ENCODE results near the gene CCDC85C.

Gene CCDC85C

DNA sequence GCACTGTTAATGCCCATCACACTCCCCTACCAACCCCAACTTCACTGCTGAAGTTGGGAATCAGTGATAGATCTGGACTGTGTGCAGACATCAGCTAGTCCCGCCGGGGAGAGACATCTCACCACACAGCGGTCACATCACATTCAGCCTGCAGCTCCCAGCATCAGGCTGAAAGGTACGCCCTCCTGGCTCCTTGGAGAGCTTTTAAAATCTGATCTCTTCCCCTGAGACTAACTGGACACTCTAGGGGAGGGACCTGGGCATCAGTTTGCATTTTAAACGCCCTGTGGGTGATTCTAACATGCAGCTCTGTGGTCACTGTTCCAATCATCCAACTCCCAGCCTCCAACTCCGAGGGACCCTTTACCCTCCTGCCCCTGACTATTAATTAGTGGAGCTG lies 58.4 kb downstream of the CCDC85C start:
- no peak overlapping the region for H3K4me3 ChIP-seq (ENCODE audit: low read depth, low read length)
- no peak for TF ChIP-seq CTCF (IDR thresholded peaks at IDR 0.05; ENCODE audit: low read depth, low read length)

GRCh38 chr14:99544991-99545390 lies 59.0 kb downstream of the CCDC85C start:
- TF ChIP-seq CTCF (IDR thresholded peaks at IDR 0.05; ENCODE audit: low read depth, low read length): no peak

DNA sequence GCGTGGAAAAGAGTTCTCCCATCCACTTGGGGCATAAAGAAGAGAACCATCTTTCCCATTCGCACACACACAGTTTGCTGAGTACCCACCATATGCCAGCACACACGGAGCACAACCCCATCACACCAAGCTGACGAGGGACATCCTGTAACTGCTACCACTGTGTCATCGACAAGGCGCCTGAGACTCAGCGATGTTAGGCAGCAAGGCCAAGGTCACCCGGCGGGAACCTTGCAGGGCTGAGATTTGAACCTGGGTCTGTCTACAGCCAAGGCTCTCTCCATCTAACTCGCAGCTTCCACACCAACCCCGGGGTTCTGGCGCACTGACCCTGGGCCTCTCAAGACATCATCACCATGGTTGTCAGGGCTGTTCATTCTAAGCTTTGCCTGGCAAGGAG lies 60.0 kb downstream of the CCDC85C start:
- no peak overlapping the region for H3K4me3 ChIP-seq (ENCODE audit: low read depth, low read length)
- TF ChIP-seq CTCF (IDR thresholded peaks at IDR 0.05; ENCODE audit: low read depth, low read length): no peak

More at GRCh38 chr14:99544991-99545390, 59.0 kb downstream of the CCDC85C start:
- H3K4me3 ChIP-seq (ENCODE audit: low read depth, low read length): no peak overlapping the region

DNA sequence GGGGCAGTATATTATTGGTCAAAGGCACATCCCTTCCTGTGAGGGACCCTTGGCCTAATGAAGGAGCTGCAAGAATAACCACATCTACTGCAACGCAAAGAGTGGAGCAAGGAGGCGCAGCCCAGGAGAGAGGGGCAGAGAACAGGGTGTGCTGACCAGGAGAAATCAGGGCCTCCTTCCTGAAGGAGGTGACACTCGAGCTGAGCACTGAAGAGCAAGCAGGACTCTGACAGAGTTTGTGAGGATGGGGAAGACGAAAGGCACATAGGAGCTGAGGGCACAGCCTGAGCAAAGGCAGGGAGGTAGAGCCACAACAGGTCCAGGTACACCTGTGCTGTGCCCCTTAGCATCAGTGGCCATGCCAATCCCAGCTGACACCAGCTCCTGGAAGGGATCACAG lies 60.6 kb downstream of the CCDC85C start:
- no peak for TF ChIP-seq CTCF (IDR thresholded peaks at IDR 0.05; ENCODE audit: low read depth, low read length)

GRCh38 chr14:99542566-99542965 lies 61.4 kb downstream of the CCDC85C start:
- TF ChIP-seq CTCF (IDR thresholded peaks at IDR 0.05; ENCODE audit: low read depth, low read length): no peak
- no peak overlapping the region for H3K4me3 ChIP-seq (ENCODE audit: low read depth, low read length)

More for the DNA sequence above, 60.6 kb downstream of the CCDC85C start:
- H3K4me3 ChIP-seq (ENCODE audit: low read depth, low read length): no peak overlapping the region

GRCh38 chr14:99541677-99542470 lies 62.1 kb downstream of the CCDC85C start:
- H3K4me3 ChIP-seq (ENCODE audit: low read depth, low read length): no peak overlapping the region
- TF ChIP-seq CTCF (IDR thresholded peaks at IDR 0.05; ENCODE audit: low read depth, low read length): no peak

GRCh38 chr14:99541211-99541610 lies 62.8 kb downstream of the CCDC85C start:
- TF ChIP-seq CTCF (IDR thresholded peaks at IDR 0.05; ENCODE audit: low read depth, low read length): no peak
- no peak overlapping the region for H3K4me3 ChIP-seq (ENCODE audit: low read depth, low read length)
